K562 (cell line): ENCODE results near the gene JUNB. TPM values are rescaled to one million over a fixed set of nuclear protein-coding genes. Genes with fewer than 3 reads are reported as not detected.

Experiments used
- ATAC-seq: fragments of 200-7000 bp; cut with Tn5 transposase; 3 replicates; pipeline ENCODE4 v1.9.1; 2020; ENCODE audit warnings: moderate library complexity
- BruUV-seq: library from RNA; stranded (reverse); fragments of 400-500 nt; replicated peaks from 2 replicates; lab custom pipeline; 2021; lab: Mats Ljungman, UMichigan
- CTCF ChIA-PET: fragments of 300-600 bp; formaldehyde crosslinking; extraction: SDS; loops from one replicate; lab custom pipeline; 2021; ENCODE audit warnings: low intra/inter-chr PET ratio; lab: Yijun Ruan, JAX
- POLR2A ChIA-PET: fragments of 300-600, 350-650 bp; sonication (Branson Sonifier 250); formaldehyde crosslinking; extraction: SDS; loops from one replicate; lab custom pipeline; 2021; ENCODE audit warnings: antibody characterized with exemption, inconsistent platforms; lab: Yijun Ruan, JAX
- DNase-seq, 4 experiments: peaks; one replicate each; pipeline versions ENCODE4 v3.0.0 to v3.0.0-alpha.2; 2011 to 2018; ENCODE audit warnings: low spot score in 3 of 4, mixed read lengths in 3 of 4; ENCODE audit errors: extremely low read depth in 1 of 4
- FAIRE-seq: peaks from 2 replicates; lab custom pipeline; 2011; peaks lifted over from hg19 to GRCh38; lab: Jason Lieb, UNC
- H2AFZ ChIP-seq: 2 replicates; pipeline ENCODE4 v1.6.0; 2011; ENCODE audit warnings: low read depth, low read length, control low read depth, inconsistent platforms
- H3K27ac ChIP-seq: fragments of 200-600 bp; 3 replicates; pipeline ENCODE4 v1.8.0; 2011; ENCODE audit warnings: low read depth, mild to moderate bottlenecking, control low read depth, inconsistent platforms, low read length, moderate library complexity, mixed read lengths; ENCODE audit errors: extremely low read depth
- H3K27me3 ChIP-seq, 2 experiments: fragments of 300-600 bp in 1 of 2; 2 replicates in 1 of 2; 3 replicates in 1 of 2; pipeline versions ENCODE4 v1.6.0 to v1.8.0; 2011; ENCODE audit warnings: inconsistent platforms in 2 of 2, low read length in 2 of 2, mild to moderate bottlenecking in 1 of 2, mixed read lengths in 1 of 2, moderate library complexity in 1 of 2; ENCODE audit not compliant: control insufficient read depth in 2 of 2, insufficient read depth in 2 of 2
- H3K36me3 ChIP-seq: fragments of 300-600 bp; 3 replicates; pipeline ENCODE4 v1.8.0; 2011; ENCODE audit warnings: mild to moderate bottlenecking, low read length, inconsistent platforms; ENCODE audit not compliant: control insufficient read depth, insufficient read depth
- H3K4me1 ChIP-seq, 2 experiments: fragments of 200-600 bp in 1 of 2; replicated peaks in 1 of 2; 2 replicates in 1 of 2; 3 replicates in 1 of 2; pipeline versions ENCODE4 v1.5.1 to v1.8.0; 2011; ENCODE audit warnings: inconsistent platforms in 2 of 2, low read length in 2 of 2, mild to moderate bottlenecking in 1 of 2, mixed read lengths in 1 of 2, moderate library complexity in 1 of 2; ENCODE audit not compliant: control insufficient read depth in 2 of 2, insufficient read depth in 2 of 2
- H3K4me2 ChIP-seq: 2 replicates; pipeline ENCODE4 v1.6.1; 2011; ENCODE audit warnings: low read length, control low read depth, inconsistent platforms, mixed read lengths; ENCODE audit not compliant: insufficient read depth
- H3K4me3 ChIP-seq: fragments of 200-600 bp; sonication (generic), shearing (Covaris generic); 2 replicates; pipeline ENCODE4 v1.5.1; 2016; ENCODE audit warnings: control low read depth, inconsistent platforms
- H3K79me2 ChIP-seq: fragments of 200-600 bp; 3 replicates; pipeline ENCODE4 v1.8.0; 2011; ENCODE audit warnings: low read length, inconsistent platforms; ENCODE audit not compliant: control insufficient read depth, insufficient read depth
- H3K9ac ChIP-seq, 2 experiments: 2 replicates each; pipeline versions ENCODE4 v1.6.0 to v1.6.1; 2011; ENCODE audit warnings: low read depth in 2 of 2, low read length in 2 of 2, control low read depth in 1 of 2, inconsistent platforms in 1 of 2, mild to moderate bottlenecking in 1 of 2, mixed read lengths in 1 of 2; ENCODE audit not compliant: insufficient read depth in 1 of 2
- H3K9me1 ChIP-seq: one replicate; pipeline ENCODE4 v1.6.0; 2011; ENCODE audit warnings: inconsistent platforms, mild to moderate bottlenecking, low read length, moderate library complexity; ENCODE audit not compliant: control insufficient read depth, insufficient read depth
- H3K9me3 ChIP-seq: replicated peaks from 2 replicates; pipeline ENCODE4 v1.5.1; 2011; ENCODE audit warnings: low read depth, low read length, inconsistent platforms; ENCODE audit not compliant: control insufficient read depth, insufficient read depth
- H4K20me1 ChIP-seq: replicated peaks from 2 replicates; pipeline ENCODE4 v1.6.1; 2011; ENCODE audit warnings: low read length, inconsistent platforms, mixed read lengths; ENCODE audit not compliant: control insufficient read depth, insufficient read depth
- CREM ChIP-seq: IDR thresholded peaks from 2 replicates; pipeline ENCODE4 v1.6.1; 2014; ENCODE audit warnings: antibody characterized with exemption, low read depth
- ETV1 ChIP-seq: fragments of 450-650 bp; conservative IDR thresholded peaks from 2 replicates; pipeline ENCODE4 v1.6.1; 2016; ENCODE audit warnings: missing genetic modification characterization, control low read depth, low read depth, missing compliant biosample characterization
- HDAC8 ChIP-seq: fragments of 450-650 bp; IDR thresholded peaks from 2 replicates; pipeline ENCODE4 v1.6.1; 2016; ENCODE audit warnings: mild to moderate bottlenecking, missing genetic modification characterization, moderate library complexity, missing compliant biosample characterization
- IRF2 ChIP-seq: sonication (generic); formaldehyde crosslinking; IDR thresholded peaks from 2 replicates; pipeline ENCODE4 v1.8.1; 2022; ENCODE audit warnings: mild to moderate bottlenecking, missing genetic modification reagents
- MAZ ChIP-seq, 2 experiments: fragments of 450-650 bp in 1 of 2; sonication (generic) in 1 of 2; formaldehyde crosslinking; IDR thresholded peaks in 1 of 2; conservative IDR thresholded peaks in 1 of 2; 2 replicates each; pipeline versions ENCODE4 v1.4.0 to v1.5.0; 2020; ENCODE audit warnings: mild to moderate bottlenecking in 1 of 2, missing genetic modification reagents in 1 of 2
- NCOR1 ChIP-seq: fragments of 450-650 bp; IDR thresholded peaks from 2 replicates; pipeline ENCODE4 v1.6.1; 2016; ENCODE audit warnings: mild to moderate bottlenecking, moderate library complexity
- NR2C1 ChIP-seq, 2 experiments: fragments of 450-650 bp; IDR thresholded peaks; 2 replicates each; pipeline ENCODE4 v1.6.1; 2017; ENCODE audit warnings: mild to moderate bottlenecking in 2 of 2, antibody characterized with exemption in 1 of 2, inconsistent platforms in 1 of 2, missing compliant biosample characterization in 1 of 2, missing genetic modification characterization in 1 of 2
- PCBP2 ChIP-seq: fragments of 200-400 bp; formaldehyde crosslinking; IDR thresholded peaks from 2 replicates; pipeline ENCODE4 v1.6.1; 2018; ENCODE audit warnings: low read length, low read depth, mild to moderate bottlenecking, moderate library complexity; ENCODE audit not compliant: poor library complexity, severe bottlenecking
- TCFL5 ChIP-seq: fragments of 250-450 bp; sonication (Bioruptor Pico); conservative IDR thresholded peaks from 2 replicates; pipeline ENCODE4 v1.6.1; 2021; ENCODE audit warnings: mild to moderate bottlenecking, moderate library complexity, matching md5 sums
- ZBTB8A ChIP-seq: fragments of 450-650 bp; IDR thresholded peaks from 2 replicates; pipeline ENCODE4 v1.6.1; 2018; ENCODE audit warnings: mild to moderate bottlenecking, moderate library complexity; ENCODE audit not compliant: partially characterized antibody
- ZNF121 ChIP-seq: sonication (generic); formaldehyde crosslinking; conservative IDR thresholded peaks from 2 replicates; pipeline ENCODE4 v1.8.0; 2022; ENCODE audit warnings: missing genetic modification reagents
- ZNF583 ChIP-seq: fragments of 250-450 bp; sonication (Bioruptor Pico); IDR thresholded peaks from 2 replicates; pipeline ENCODE4 v1.4.0; 2020
- ZNF584 ChIP-seq: fragments of 200-800 bp; sonication (Bioruptor generic); IDR thresholded peaks from 2 replicates; pipeline ENCODE4 v1.6.1; 2016; ENCODE audit warnings: low read depth, mild to moderate bottlenecking, missing genetic modification characterization, missing compliant biosample characterization
- WGBS: fragments of 100-300 bp; shearing (Covaris generic); methylation state at CpG from one replicate; pipeline ENCODE4 v1.1.6; 2016; ENCODE audit warnings: low coverage, mixed read lengths; ENCODE audit not compliant: insufficient coverage; ENCODE audit errors: missing lambda C conversion rate; 5-methylcytosine and 5-hydroxymethylcytosine counted together
- in situ Hi-C: fragments of 300-500 bp; cut with MboI; formaldehyde crosslinking; loops from 4 replicates; pipeline ENCODE4 v1.15.0; 2018; ENCODE audit warnings: inconsistent platforms, mixed read lengths
- intact Hi-C: fragments of 100-400 bp; cut with micrococcal nuclease; formaldehyde crosslinking; loops from 2 replicates; pipeline ENCODE4 v1.14.2; 2022
- polyA plus RNA-seq, 8 experiments: library from polyadenylated mRNA; depleted of rRNA in 4 of 8; stranded (reverse) in 5 of 8; unstranded in 3 of 8; fragments of >200 nt; fragmentation: Nextera tagmentation in 2 of 8; fragmentation: Illumina TruSeq in 1 of 8; extraction: Ambion mirVana in 2 of 8; extraction: Trizol in 1 of 8; gene quantifications; 2 replicates each; pipeline versions ENCODE4 v1.2.1 to v1.2.3, GENCODE V29; 2011 to 2014; ENCODE audit warnings: inconsistent platforms in 1 of 8, missing spikeins in 1 of 8
- total RNA-seq, 7 experiments: library from RNA; depleted of rRNA in 6 of 7; stranded (reverse); fragments of >200 nt in 6 of 7; fragmentation: Illumina TruSeq in 2 of 7; extraction: Trizol in 2 of 7; gene quantifications; 2 replicates each; pipeline versions ENCODE4 v1.2.1 to v1.2.3, GENCODE V29; 2011 to 2021; ENCODE audit warnings: low replicate concordance in 1 of 7
- TF ChIP-seq, protein P1 (sequence below): fragments of 200-800 bp; sonication (Bioruptor generic); IDR thresholded peaks from 2 replicates; pipeline ENCODE4 v1.6.1; 2016; ENCODE audit warnings: missing genetic modification characterization, missing compliant biosample characterization
- TF ChIP-seq, protein P2 (sequence below): sonication (generic); formaldehyde crosslinking; IDR thresholded peaks from 2 replicates; pipeline ENCODE4 v1.9.0; 2022; ENCODE audit warnings: mild to moderate bottlenecking, missing genetic modification reagents
- TF ChIP-seq, protein P3 (sequence below), 2 experiments: fragments of 250-450 bp in 1 of 2; fragments of 450-650 bp in 1 of 2; sonication (Bioruptor Pico) in 1 of 2; IDR thresholded peaks; 2 replicates each; pipeline versions ENCODE4 v1.6.1 to v1.8.0; 2016 to 2021; ENCODE audit warnings: mild to moderate bottlenecking in 2 of 2, moderate library complexity in 2 of 2, missing compliant biosample characterization in 1 of 2, missing genetic modification characterization in 1 of 2

Gene JUNB
- total and polyA plus RNA-seq, 9 of the 15 experiments (the other 6 are each of a cell fraction or from before 2014, with no cell fraction given): 0.23 to 88.1 (median 13.1) TPM

DNA sequence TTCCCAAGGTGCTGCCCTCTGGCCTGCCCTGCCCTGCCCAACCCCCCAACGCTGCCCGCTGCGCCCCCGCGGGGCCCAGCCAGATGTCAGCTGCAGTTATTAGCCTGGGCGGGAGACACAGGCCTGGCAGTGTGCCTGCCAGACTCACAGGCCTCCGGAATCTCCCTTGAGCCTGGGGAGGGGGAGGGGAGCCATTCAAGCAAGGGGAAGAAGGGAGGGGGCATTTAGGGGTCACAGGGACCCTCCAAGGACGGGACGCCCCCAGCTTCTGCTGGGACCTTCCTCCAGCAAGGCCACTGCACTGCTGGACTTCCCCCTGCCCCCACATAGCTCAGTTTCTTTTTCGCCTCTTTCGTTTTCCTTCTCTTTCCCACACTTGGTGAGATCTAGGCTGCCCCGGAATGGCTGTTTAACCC, 2.6 kb upstream of the JUNB start:
- in situ Hi-C loops (no loop called here), intact Hi-C loops (no loop called here)
- no peaks in the 10 kb centered on the region for H3K36me3 ChIP-seq
- FAIRE-seq (no peak), ATAC-seq (no peak), DNase-seq (peak in 2 of 4 experiments; percentile 53 to 79)
- H3K4me3 ChIP-seq: peak overlapping the region; percentile 83
- H3K4me2 ChIP-seq: peak overlapping the region; percentile 82
- peaks cover 35% of the 10 kb centered on the region for H3K79me2 ChIP-seq
- H3K9me1 ChIP-seq: no peaks in the 10 kb centered on the region
- no peaks in the 10 kb centered on the region for H3K27me3 ChIP-seq
- peak overlapping the region; percentile 76 for H2AFZ ChIP-seq
- 7% methylated on average over 12 of the region's 12 CpGs for WGBS
- ChIA-PET CTCF (no interaction called here), POLR2A (interaction anchor here (0.6 to 2.3 kb wide), 8 partner anchors 10 to 607 kb away, joined by 3 to 15 read pairs (median 3); no protein-coding TSS in a partner anchor)
- peak overlapping the region; percentile 89 for H3K27ac ChIP-seq
- no peaks in the 10 kb centered on the region for H3K9me3 ChIP-seq
- H3K9ac ChIP-seq: peak overlapping the region; percentile 73 to 87
- H4K20me1 ChIP-seq: peaks cover 13% of the 10 kb centered on the region; the same call in 1 of the 2 replicates
- BruUV-seq: no TSS peak
- H3K4me1 ChIP-seq: peaks cover 60 to 88% of the 10 kb centered on the region in 2 experiments
- no peak for TF ChIP-seq CREM
- 0 out of 2 replicates have a peak, but pooled peaks have one; percentile 49 for TF ChIP-seq ETV1
- TF ChIP-seq, protein P1, sequence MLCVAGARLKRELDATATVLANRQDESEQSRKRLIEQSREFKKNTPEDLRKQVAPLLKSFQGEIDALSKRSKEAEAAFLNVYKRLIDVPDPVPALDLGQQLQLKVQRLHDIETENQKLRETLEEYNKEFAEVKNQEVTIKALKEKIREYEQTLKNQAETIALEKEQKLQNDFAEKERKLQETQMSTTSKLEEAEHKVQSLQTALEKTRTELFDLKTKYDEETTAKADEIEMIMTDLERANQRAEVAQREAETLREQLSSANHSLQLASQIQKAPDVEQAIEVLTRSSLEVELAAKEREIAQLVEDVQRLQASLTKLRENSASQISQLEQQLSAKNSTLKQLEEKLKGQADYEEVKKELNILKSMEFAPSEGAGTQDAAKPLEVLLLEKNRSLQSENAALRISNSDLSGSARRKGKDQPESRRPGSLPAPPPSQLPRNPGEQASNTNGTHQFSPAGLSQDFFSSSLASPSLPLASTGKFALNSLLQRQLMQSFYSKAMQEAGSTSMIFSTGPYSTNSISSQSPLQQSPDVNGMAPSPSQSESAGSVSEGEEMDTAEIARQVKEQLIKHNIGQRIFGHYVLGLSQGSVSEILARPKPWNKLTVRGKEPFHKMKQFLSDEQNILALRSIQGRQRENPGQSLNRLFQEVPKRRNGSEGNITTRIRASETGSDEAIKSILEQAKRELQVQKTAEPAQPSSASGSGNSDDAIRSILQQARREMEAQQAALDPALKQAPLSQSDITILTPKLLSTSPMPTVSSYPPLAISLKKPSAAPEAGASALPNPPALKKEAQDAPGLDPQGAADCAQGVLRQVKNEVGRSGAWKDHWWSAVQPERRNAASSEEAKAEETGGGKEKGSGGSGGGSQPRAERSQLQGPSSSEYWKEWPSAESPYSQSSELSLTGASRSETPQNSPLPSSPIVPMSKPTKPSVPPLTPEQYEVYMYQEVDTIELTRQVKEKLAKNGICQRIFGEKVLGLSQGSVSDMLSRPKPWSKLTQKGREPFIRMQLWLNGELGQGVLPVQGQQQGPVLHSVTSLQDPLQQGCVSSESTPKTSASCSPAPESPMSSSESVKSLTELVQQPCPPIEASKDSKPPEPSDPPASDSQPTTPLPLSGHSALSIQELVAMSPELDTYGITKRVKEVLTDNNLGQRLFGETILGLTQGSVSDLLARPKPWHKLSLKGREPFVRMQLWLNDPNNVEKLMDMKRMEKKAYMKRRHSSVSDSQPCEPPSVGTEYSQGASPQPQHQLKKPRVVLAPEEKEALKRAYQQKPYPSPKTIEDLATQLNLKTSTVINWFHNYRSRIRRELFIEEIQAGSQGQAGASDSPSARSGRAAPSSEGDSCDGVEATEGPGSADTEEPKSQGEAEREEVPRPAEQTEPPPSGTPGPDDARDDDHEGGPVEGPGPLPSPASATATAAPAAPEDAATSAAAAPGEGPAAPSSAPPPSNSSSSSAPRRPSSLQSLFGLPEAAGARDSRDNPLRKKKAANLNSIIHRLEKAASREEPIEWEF (CRISPR knock-in tag): no peak
- no peak for TF ChIP-seq ZBTB8A
- peak in 1 of 2 experiments; percentile 45; a peak in 2 of 4 replicates for TF ChIP-seq MAZ (CRISPR knock-in tag; conservative IDR thresholded peaks at IDR 0.05 in 1 of 2, IDR thresholded peaks at IDR 0.05 in 1 of 2)
- TF ChIP-seq, protein P2, sequence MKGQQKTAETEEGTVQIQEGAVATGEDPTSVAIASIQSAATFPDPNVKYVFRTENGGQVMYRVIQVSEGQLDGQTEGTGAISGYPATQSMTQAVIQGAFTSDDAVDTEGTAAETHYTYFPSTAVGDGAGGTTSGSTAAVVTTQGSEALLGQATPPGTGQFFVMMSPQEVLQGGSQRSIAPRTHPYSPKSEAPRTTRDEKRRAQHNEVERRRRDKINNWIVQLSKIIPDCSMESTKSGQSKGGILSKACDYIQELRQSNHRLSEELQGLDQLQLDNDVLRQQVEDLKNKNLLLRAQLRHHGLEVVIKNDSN (CRISPR knock-in tag): no peak
- no peak for TF ChIP-seq TCFL5
- peak; percentile 63 for TF ChIP-seq NCOR1
- TF ChIP-seq IRF2 (CRISPR knock-in tag): no peak
- no peak for TF ChIP-seq PCBP2
- TF ChIP-seq, protein P3, sequence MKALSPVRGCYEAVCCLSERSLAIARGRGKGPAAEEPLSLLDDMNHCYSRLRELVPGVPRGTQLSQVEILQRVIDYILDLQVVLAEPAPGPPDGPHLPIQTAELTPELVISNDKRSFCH (CRISPR knock-in tag; IDR thresholded peaks at IDR 0.05): no peak
- TF ChIP-seq, protein P3 (tag; IDR thresholded peaks at IDR 0.05): no peak
- TF ChIP-seq NR2C1 (IDR thresholded peaks at IDR 0.05): no peak
- TF ChIP-seq NR2C1 (tag; IDR thresholded peaks at IDR 0.05): 0 out of 2 replicates have a peak, but pooled peaks have one; percentile 10
- TF ChIP-seq HDAC8 (tag): no peak
- no peak for TF ChIP-seq ZNF583 (CRISPR knock-in tag)
- no peak for TF ChIP-seq ZNF584 (CRISPR knock-in tag)
- TF ChIP-seq ZNF121 (CRISPR knock-in tag): no peak
